ENCODE measurements around the gene MAPKBP1. TPM values are rescaled to one million over a fixed set of nuclear protein-coding genes. Genes with fewer than 3 reads are reported as not detected.
A peak's percentile ranks its signal among the peaks of the same experiment; 100 is the strongest.

Gene MAPKBP1
- total RNA-seq, 6 experiments from 2014 or later: 4.3 to 7.9 (median 5.7) TPM

DNA sequence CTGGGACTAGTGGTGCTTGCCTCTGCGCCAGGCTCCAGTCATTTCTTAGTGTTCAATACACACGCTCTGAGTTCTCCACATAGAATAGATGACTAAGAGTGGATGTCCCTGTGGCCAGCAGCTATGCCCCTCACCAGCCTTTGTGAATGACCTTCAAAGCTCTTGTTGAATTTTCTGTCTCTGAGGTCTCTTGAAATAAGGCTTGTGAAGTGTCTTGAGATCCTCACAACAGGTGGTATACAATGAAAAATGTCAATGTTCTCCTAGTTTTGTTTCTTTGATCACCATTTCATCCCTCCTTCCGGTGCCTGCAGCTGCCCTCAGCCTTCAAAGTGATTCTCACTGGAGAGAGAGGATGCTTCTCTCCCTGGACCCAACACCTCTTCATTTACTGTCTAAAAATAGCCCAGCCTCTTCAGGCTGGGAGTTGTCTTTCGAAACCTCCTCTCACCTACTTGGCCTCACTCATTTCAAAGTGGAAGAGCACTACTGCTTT lies 5.4 kb downstream of the MAPKBP1 start:
- DNase-seq: no peak
- peak in 1 of 4 donors; percentile 23 for ATAC-seq
- H3K4me3 ChIP-seq: no peak overlapping the region
- H3K4me1 ChIP-seq: peaks cover 0 to 23% (median 4%) of the 10 kb centered on the region in 4 donors
- TF ChIP-seq, protein P1, sequence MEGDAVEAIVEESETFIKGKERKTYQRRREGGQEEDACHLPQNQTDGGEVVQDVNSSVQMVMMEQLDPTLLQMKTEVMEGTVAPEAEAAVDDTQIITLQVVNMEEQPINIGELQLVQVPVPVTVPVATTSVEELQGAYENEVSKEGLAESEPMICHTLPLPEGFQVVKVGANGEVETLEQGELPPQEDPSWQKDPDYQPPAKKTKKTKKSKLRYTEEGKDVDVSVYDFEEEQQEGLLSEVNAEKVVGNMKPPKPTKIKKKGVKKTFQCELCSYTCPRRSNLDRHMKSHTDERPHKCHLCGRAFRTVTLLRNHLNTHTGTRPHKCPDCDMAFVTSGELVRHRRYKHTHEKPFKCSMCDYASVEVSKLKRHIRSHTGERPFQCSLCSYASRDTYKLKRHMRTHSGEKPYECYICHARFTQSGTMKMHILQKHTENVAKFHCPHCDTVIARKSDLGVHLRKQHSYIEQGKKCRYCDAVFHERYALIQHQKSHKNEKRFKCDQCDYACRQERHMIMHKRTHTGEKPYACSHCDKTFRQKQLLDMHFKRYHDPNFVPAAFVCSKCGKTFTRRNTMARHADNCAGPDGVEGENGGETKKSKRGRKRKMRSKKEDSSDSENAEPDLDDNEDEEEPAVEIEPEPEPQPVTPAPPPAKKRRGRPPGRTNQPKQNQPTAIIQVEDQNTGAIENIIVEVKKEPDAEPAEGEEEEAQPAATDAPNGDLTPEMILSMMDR (IDR thresholded peaks at IDR 0.05): no peak
- no peak for TF ChIP-seq POLR2A (IDR thresholded peaks at IDR 0.05)
- no peaks in the 10 kb centered on the region for H3K9me3 ChIP-seq
- 70% methylated on average over 3 of the region's 4 CpGs for WGBS (ENCODE audit: insufficient coverage, low coverage, low lambda C conversion rate, missing lambda C conversion rate)
- H3K27ac ChIP-seq: no peak overlapping the region
- intact Hi-C loops (cut with DNase I): loop anchor here in 1 of 2 donors (5.0 kb wide), 1 partner anchor 33 kb away; no protein-coding TSS in a partner anchor
- H3K27me3 ChIP-seq: no peaks in the 10 kb centered on the region
- H3K36me3 ChIP-seq: no peaks in the 10 kb centered on the region

- Histone ChIP-seq H3K36me3 (no peaks in the 10 kb centered on the region), H3K4me3 (no peak overlapping the region), H3K27ac (no peak overlapping the region), H3K9me3 (no peaks in the 10 kb centered on the region), H3K4me1 (peaks cover 0 to 19% (median 3%) of the 10 kb centered on the region in 4 donors), H3K27me3 (no peaks in the 10 kb centered on the region)
- intact Hi-C loops (cut with DNase I): no loop called here
- TF ChIP-seq POLR2A (IDR thresholded peaks at IDR 0.05): no peak
- TF ChIP-seq, protein P1 (IDR thresholded peaks at IDR 0.05): no peak
- 68% methylated on average over 2 of the region's 2 CpGs for WGBS (ENCODE audit: insufficient coverage, low coverage, low lambda C conversion rate, missing lambda C conversion rate)
- DNase-seq: no peak
- no peak for ATAC-seq
Measured at GRCh38 chr15:41780266-41780665, 6.0 kb downstream of the MAPKBP1 start.

DNA sequence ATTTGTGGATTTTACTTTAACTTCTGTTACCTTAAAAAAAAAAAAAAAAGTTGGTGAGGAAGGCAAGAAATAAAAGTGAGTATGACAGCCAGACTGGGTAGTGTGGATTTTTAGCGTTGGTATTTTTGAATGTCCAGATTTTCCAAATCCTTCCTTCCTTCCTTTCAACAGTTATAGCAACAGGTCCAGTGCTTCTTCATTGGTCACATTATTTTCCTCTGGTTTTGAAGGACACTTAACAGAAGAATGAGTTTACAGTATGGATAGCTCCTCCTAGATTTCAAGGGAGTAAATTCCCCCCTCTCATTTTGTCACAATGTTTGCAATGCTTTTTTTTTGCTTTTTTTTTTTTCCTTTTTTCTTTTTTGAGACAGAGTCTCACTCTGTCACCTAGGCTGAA lies 6.4 kb downstream of the MAPKBP1 start:
- Histone ChIP-seq H3K4me3 (no peak overlapping the region), H3K9me3 (no peaks in the 10 kb centered on the region), H3K4me1 (peaks cover 0 to 15% (median under 1%) of the 10 kb centered on the region in 4 donors), H3K27ac (no peak overlapping the region), H3K36me3 (no peaks in the 10 kb centered on the region), H3K27me3 (no peaks in the 10 kb centered on the region)
- WGBS (ENCODE audit: insufficient coverage, low coverage, low lambda C conversion rate, missing lambda C conversion rate): 40% methylated on average over 1 of the region's 1 CpG
- DNase-seq (no peak), ATAC-seq (no peak)
- intact Hi-C loops (cut with DNase I): no loop called here
- TF ChIP-seq, protein P1 (IDR thresholded peaks at IDR 0.05): no peak
- TF ChIP-seq POLR2A (IDR thresholded peaks at IDR 0.05): no peak

GRCh38 chr15:41782371-41783282 lies 8.3 kb downstream of the MAPKBP1 start:
- Histone ChIP-seq H3K36me3 (no peaks in the 10 kb centered on the region), H3K4me3 (no peak overlapping the region), H3K27me3 (no peaks in the 10 kb centered on the region), H3K4me1 (peaks cover 0 to 6% (median 0%) of the 10 kb centered on the region in 4 donors), H3K9me3 (no peaks in the 10 kb centered on the region), H3K27ac (no peak overlapping the region)
- WGBS (ENCODE audit: insufficient coverage, low coverage, low lambda C conversion rate, missing lambda C conversion rate): 78% methylated on average over 3 of the region's 5 CpGs
- DNase-seq (no peak), ATAC-seq (no peak)
- TF ChIP-seq, protein P1 (IDR thresholded peaks at IDR 0.05): no peak
- TF ChIP-seq POLR2A (IDR thresholded peaks at IDR 0.05): no peak
- intact Hi-C loops (cut with DNase I): no loop called here

Data from right lobe of liver (tissue), 6 donors.